Activated CD4-positive, alpha-beta memory T cell treated with anti-CD3 and anti-CD28 coated beads for 36 hours (primary cell): ENCODE data around the gene BEND3. TPM values are rescaled to one million over a fixed set of nuclear protein-coding genes. Genes with fewer than 3 reads are reported as not detected.

Experiments used
- CTCF ChIA-PET: fragments of 350-600 bp; sonication (Branson Sonifier 250); formaldehyde crosslinking; loops from one replicate; lab custom pipeline; 2021; ENCODE audit warnings: antibody characterized with exemption, inconsistent platforms; lab: Charles Lee
- POLR2A ChIA-PET: fragments of 350-600 bp; sonication (Branson Sonifier 250); formaldehyde crosslinking; loops from one replicate; lab custom pipeline; 2021; ENCODE audit warnings: antibody characterized with exemption; lab: Charles Lee
- DNase-seq: peaks from one replicate; pipeline ENCODE4 v3.0.0-alpha.2; 2020
- H3K27ac Mint-ChIP-seq: one replicate; pipeline ENCODE4 v1.8.0; 2021; ENCODE audit warnings: mixed read lengths
- H3K27me3 Mint-ChIP-seq: one replicate; pipeline ENCODE4 v1.8.0; 2021; ENCODE audit warnings: mixed read lengths
- H3K36me3 Mint-ChIP-seq: one replicate; pipeline ENCODE4 v1.8.0; 2021; ENCODE audit warnings: mixed read lengths
- H3K4me1 Mint-ChIP-seq: one replicate; pipeline ENCODE4 v1.8.0; 2021; ENCODE audit warnings: low read depth, mixed read lengths
- H3K4me3 Mint-ChIP-seq: one replicate; pipeline ENCODE4 v1.8.0; 2021; ENCODE audit warnings: mild to moderate bottlenecking, mixed read lengths
- H3K9me3 Mint-ChIP-seq: one replicate; pipeline ENCODE4 v1.8.0; 2021; ENCODE audit warnings: mixed read lengths
- intact Hi-C: fragments of 100-400 bp; cut with micrococcal nuclease; formaldehyde crosslinking; loops from one replicate; pipeline ENCODE4 v1.15.1; 2023
- total RNA-seq, 2 experiments: library from RNA; stranded (reverse); gene quantifications; one replicate each; pipeline ENCODE4 v1.2.3, GENCODE V29; 2021

Gene BEND3
- total RNA-seq, 2 experiments from 2014 or later: 4.4 to 4.5 TPM

- Mint-ChIP-seq H3K27me3 (no peaks in the 10 kb centered on the region), H3K4me3 (no peak overlapping the region), H3K4me1 (peaks cover 1% of the 10 kb centered on the region), H3K9me3 (no peaks in the 10 kb centered on the region), H3K27ac (no peak overlapping the region), H3K36me3 (no peaks in the 10 kb centered on the region)
- POLR2A ChIA-PET: no interaction called here
- CTCF ChIA-PET: no interaction called here
- intact Hi-C loops: no loop called here
- no peak for DNase-seq
Measured at GRCh38 chr6:107077710-107078109, 37.6 kb downstream of the BEND3 start.

- no peak for DNase-seq
- Mint-ChIP-seq H3K9me3 (no peaks in the 10 kb centered on the region), H3K27ac (no peak overlapping the region), H3K4me3 (no peak overlapping the region), H3K4me1 (no peaks in the 10 kb centered on the region), H3K27me3 (no peaks in the 10 kb centered on the region), H3K36me3 (no peaks in the 10 kb centered on the region)
- intact Hi-C loops: no loop called here
- ChIA-PET CTCF (interaction anchor here (0.9 kb wide), 1 partner anchor 38 kb away, joined by 4 read pairs; no protein-coding TSS in a partner anchor), POLR2A (no interaction called here)
Measured at GRCh38 chr6:107075951-107076381, 39.3 kb downstream of the BEND3 start.

GRCh38 chr6:107070686-107071085 is 44.6 kb downstream of the BEND3 start:
- intact Hi-C loops: no loop called here
- POLR2A ChIA-PET: no interaction called here
- CTCF ChIA-PET: no interaction called here

GRCh38 chr6:107069631-107070548 is 45.4 kb downstream of the BEND3 start:
- Mint-ChIP-seq H3K27me3 (no peaks in the 10 kb centered on the region), H3K4me1 (peaks cover 25% of the 10 kb centered on the region), H3K4me3 (no peak overlapping the region), H3K9me3 (no peaks in the 10 kb centered on the region), H3K36me3 (peaks cover 11% of the 10 kb centered on the region), H3K27ac (no peak overlapping the region)
- ChIA-PET CTCF (interaction anchor here (0.6 to 1.9 kb wide), 2 partner anchors 44 to 621 kb away, joined by 3 to 10 read pairs; no protein-coding TSS in a partner anchor), POLR2A (no interaction called here)
- intact Hi-C loops: no loop called here
- DNase-seq: no peak

More at GRCh38 chr6:107070686-107071085, 44.6 kb downstream of the BEND3 start:
- H3K27ac Mint-ChIP-seq: no peak overlapping the region
- peaks cover 11% of the 10 kb centered on the region for H3K36me3 Mint-ChIP-seq
- no peaks in the 10 kb centered on the region for H3K27me3 Mint-ChIP-seq
- no peak overlapping the region for H3K4me3 Mint-ChIP-seq
- no peak for DNase-seq
- peaks cover 17% of the 10 kb centered on the region for H3K4me1 Mint-ChIP-seq
- no peaks in the 10 kb centered on the region for H3K9me3 Mint-ChIP-seq

GRCh38 chr6:107068691-107069630 is 46.4 kb downstream of the BEND3 start:
- ChIA-PET POLR2A (no interaction called here), CTCF (interaction anchor here (1.9 kb wide), 1 partner anchor 45 kb away, joined by 10 read pairs; no protein-coding TSS in a partner anchor)
- H3K36me3 Mint-ChIP-seq: peaks cover 11% of the 10 kb centered on the region
- intact Hi-C loops: no loop called here
- H3K4me3 Mint-ChIP-seq: no peak overlapping the region
- H3K9me3 Mint-ChIP-seq: no peaks in the 10 kb centered on the region
- DNase-seq: no peak
- no peak overlapping the region for H3K27ac Mint-ChIP-seq
- no peaks in the 10 kb centered on the region for H3K27me3 Mint-ChIP-seq
- peaks cover 31% of the 10 kb centered on the region for H3K4me1 Mint-ChIP-seq

- Mint-ChIP-seq H3K27ac (peak overlapping the region; percentile 69), H3K27me3 (no peaks in the 10 kb centered on the region), H3K4me3 (no peak overlapping the region), H3K9me3 (no peaks in the 10 kb centered on the region), H3K36me3 (peaks cover 11% of the 10 kb centered on the region), H3K4me1 (peaks cover 35% of the 10 kb centered on the region)
- peak; percentile 55 for DNase-seq
- CTCF ChIA-PET: no interaction called here
- POLR2A ChIA-PET: no interaction called here
- intact Hi-C loops: loop anchor here (2.0 kb wide), 1 partner anchor 646 kb away; no protein-coding TSS in a partner anchor
Measured at GRCh38 chr6:107066697-107067659, 48.3 kb downstream of the BEND3 start.

- Mint-ChIP-seq H3K9me3 (no peaks in the 10 kb centered on the region), H3K4me1 (peaks cover 46% of the 10 kb centered on the region), H3K36me3 (peaks cover 3% of the 10 kb centered on the region), H3K4me3 (no peak overlapping the region), H3K27ac (peak overlapping the region; percentile 38), H3K27me3 (no peaks in the 10 kb centered on the region)
- CTCF ChIA-PET: no interaction called here
- peak; percentile 65 for DNase-seq
- intact Hi-C loops: loop anchor here (1.0 to 5.0 kb wide), 2 partner anchors 36 to 53 kb away; partner anchors contain the start of genes BEND3 and MTRES1
- POLR2A ChIA-PET: interaction anchor here (1.0 kb wide), 1 partner anchor 436 kb away, joined by 3 read pairs; the partner anchor contains the start of genes QRSL1 and RTN4IP1
Measured at GRCh38 chr6:107064579-107065065, 50.7 kb downstream of the BEND3 start.

- POLR2A ChIA-PET: interaction anchor here (1.0 to 1.1 kb wide), 2 partner anchors 20 to 53 kb away, joined by 3 to 4 read pairs; no protein-coding TSS in a partner anchor
- H3K27ac Mint-ChIP-seq: no peak overlapping the region
- no peaks in the 10 kb centered on the region for H3K27me3 Mint-ChIP-seq
- H3K9me3 Mint-ChIP-seq: no peaks in the 10 kb centered on the region
- CTCF ChIA-PET: interaction anchor here (0.6 kb wide), 1 partner anchor 51 kb away, joined by 3 read pairs; no protein-coding TSS in a partner anchor
- no peak for DNase-seq
- intact Hi-C loops: loop anchor here (5.0 kb wide), 1 partner anchor 55 kb away; the partner anchor contains the start of gene BEND3
- H3K4me3 Mint-ChIP-seq: no peak overlapping the region
- H3K36me3 Mint-ChIP-seq: no peaks in the 10 kb centered on the region
- H3K4me1 Mint-ChIP-seq: peaks cover 46% of the 10 kb centered on the region
Measured at GRCh38 chr6:107062691-107063090, 52.6 kb downstream of the BEND3 start.

- Mint-ChIP-seq H3K36me3 (no peaks in the 10 kb centered on the region), H3K27me3 (no peaks in the 10 kb centered on the region), H3K9me3 (no peaks in the 10 kb centered on the region), H3K4me3 (no peak overlapping the region), H3K27ac (no peak overlapping the region), H3K4me1 (peaks cover 35% of the 10 kb centered on the region)
- POLR2A ChIA-PET: no interaction called here
- DNase-seq: peak; percentile 47
- intact Hi-C loops: loop anchor here (5.0 kb wide), 1 partner anchor 56 kb away; the partner anchor contains the start of gene BEND3
- CTCF ChIA-PET: interaction anchor here (0.7 to 0.9 kb wide), 2 partner anchors 18 to 82 kb away, joined by 3 read pairs; no protein-coding TSS in a partner anchor
Measured at GRCh38 chr6:107061125-107062020, 53.9 kb downstream of the BEND3 start.

GRCh38 chr6:107060704-107061103 is 54.6 kb downstream of the BEND3 start:
- Mint-ChIP-seq H3K27me3 (no peaks in the 10 kb centered on the region), H3K9me3 (no peaks in the 10 kb centered on the region), H3K4me3 (no peak overlapping the region), H3K4me1 (peaks cover 29% of the 10 kb centered on the region), H3K27ac (no peak overlapping the region), H3K36me3 (no peaks in the 10 kb centered on the region)
- CTCF ChIA-PET: interaction anchor here (0.7 to 0.9 kb wide), 2 partner anchors 19 to 81 kb away, joined by 3 read pairs; no protein-coding TSS in a partner anchor
- POLR2A ChIA-PET: no interaction called here
- intact Hi-C loops: loop anchor here (5.0 kb wide), 1 partner anchor 57 kb away; the partner anchor contains the start of gene BEND3
- no peak for DNase-seq
